Stimulated activated CD4-positive, alpha-beta T cell treated with anti-CD3 and anti-CD28 coated beads, Interleukin-4, amount 100 ng/mL, for 4 hours (primary cell): ENCODE measurements around the gene TMBIM1.

Source experiments
- DNase-seq, 2 experiments: peaks; one replicate each; pipeline ENCODE4 v3.0.0-alpha.2; 2020

Gene TMBIM1, protein sequence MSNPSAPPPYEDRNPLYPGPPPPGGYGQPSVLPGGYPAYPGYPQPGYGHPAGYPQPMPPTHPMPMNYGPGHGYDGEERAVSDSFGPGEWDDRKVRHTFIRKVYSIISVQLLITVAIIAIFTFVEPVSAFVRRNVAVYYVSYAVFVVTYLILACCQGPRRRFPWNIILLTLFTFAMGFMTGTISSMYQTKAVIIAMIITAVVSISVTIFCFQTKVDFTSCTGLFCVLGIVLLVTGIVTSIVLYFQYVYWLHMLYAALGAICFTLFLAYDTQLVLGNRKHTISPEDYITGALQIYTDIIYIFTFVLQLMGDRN

GRCh38 chr2:218292048-218293014 lies at the start of gene TMBIM1:
Gene TMBIM1, minus strand, starts transcription at chr2:218292503. Its CDS starts 10,362 bp downstream, at chr2:218282141.
- DNase-seq, result peak; percentile 72 to 81

GRCh38 chr2:218341381-218341780 lies 49.1 kb upstream of the TMBIM1 start:
- no peak for DNase-seq

DNA sequence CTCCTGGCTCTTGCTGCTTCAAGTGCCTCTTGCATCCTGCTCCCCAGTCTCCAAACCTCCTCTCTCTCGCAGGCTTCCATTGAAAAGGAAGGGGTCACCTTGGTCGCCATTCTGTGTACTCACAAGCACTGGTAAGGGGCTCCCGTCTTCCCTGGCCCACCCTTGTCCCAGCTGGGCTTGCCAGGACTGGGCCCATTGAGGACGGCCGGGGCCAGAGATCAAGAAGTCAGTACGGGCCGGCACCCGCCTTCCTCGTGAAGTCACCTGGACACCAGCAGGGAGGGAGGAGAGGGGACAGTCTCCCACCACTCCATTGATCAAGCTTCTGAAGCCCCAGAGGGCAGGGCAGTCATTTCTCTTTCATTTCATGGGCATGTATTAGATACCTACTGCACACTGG lies 48.4 kb upstream of the TMBIM1 start:
- DNase-seq, result no peak

DNA sequence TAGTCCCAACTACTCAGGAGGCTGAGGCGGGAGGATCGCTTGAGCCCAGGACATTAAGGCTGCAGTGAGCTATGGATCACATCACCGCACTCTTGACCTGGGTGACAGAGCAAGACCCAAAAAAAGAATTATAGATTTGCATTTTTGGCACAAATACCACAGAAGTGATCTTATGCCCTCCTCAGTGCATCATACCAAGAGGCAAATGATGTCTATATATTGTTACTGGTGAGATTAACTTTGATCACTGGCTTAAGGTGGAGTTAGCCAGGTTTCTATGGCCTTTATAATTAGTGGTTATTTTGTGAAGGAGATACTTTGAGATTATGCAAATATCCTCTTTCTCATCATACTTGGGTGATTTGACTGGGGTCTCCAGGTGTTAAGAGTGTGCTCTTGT lies 42.2 kb upstream of the TMBIM1 start:
- no peak for DNase-seq

- no peak for DNase-seq
Observed at GRCh38 chr2:218332920-218333645, 40.8 kb upstream of the TMBIM1 start.

DNA sequence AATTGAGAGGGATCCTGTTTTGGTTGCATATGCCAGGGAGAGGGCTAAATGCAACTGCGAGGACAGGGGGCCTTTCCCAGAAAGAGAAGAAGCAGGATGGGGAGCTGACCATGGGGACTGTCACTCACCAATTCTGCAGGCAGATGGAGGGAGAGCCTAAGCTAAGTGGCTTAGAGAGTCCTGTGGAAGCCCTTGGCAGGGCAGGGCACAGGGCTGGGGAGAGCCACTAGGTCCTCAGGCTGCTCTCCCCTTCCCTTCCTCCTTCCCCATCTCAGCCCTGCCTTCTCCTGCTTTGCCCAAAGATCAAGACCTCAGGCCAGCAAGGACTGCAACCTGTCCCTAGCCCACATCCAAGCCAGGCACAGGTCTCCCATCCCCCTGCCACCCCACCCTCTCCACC lies 40.0 kb upstream of the TMBIM1 start:
- no peak for DNase-seq

DNA sequence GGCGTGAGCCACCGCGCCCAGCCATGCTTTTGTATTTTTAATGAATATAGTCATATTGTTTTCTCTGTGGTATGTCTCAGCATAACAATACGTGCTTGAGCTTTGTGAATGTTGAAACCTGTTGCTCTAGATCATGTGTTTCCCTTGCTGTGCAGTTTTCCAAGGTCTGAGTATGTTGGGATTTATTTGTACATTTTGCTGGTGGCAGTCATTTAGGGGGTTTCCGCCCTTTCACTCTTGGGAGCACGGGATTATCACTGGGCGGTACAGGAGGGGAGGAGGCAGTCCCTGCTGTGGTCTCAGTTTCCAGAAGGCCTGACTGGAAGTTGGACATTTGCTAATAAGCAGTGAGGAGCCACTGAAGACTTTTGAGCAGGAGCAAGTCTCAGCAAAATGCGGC lies 39.4 kb upstream of the TMBIM1 start:
- DNase-seq, result no peak

DNA sequence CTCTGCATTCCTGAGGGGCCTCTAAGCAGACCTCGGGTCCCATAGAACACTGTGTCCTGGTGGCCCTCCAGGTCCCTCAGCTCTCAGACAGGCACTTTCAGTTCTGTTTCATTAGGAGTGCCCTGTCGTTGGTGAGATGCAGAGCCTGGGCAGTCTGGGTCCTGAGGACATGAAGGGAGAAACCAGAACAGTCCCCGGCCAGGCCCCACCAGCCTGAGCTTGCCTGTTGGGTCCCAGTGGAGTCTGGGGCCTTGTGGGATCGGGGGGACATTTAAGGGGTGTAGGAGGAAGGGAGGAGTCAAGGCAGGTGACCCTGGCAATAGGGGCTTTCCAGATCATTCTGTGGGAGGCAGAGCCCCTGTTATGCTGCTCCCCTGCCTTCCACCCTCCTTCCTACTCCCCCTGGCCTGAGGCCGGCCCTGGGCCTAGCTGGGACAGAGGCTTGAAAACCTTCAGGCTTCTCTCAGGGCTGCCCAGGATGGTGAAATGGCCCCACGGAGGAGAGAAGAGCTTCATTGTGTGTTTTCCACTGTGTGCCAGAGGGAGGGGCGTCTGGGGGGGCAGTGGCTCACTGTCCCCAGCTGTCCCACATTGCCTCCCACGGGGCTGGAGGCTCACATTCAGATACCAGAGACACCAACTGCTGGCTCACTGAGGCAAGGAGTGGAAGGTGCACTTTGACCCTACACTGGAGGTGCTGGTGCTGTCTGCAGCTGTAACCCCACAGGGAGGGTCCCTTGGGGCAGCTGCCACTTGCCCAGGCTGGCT lies 37.7 kb upstream of the TMBIM1 start:
- no peak for DNase-seq

- no peak for DNase-seq
Observed at GRCh38 chr2:218329027-218329825, 36.9 kb upstream of the TMBIM1 start.

- no peak for DNase-seq
Observed at GRCh38 chr2:218328294-218328693, 36.0 kb upstream of the TMBIM1 start.

DNA sequence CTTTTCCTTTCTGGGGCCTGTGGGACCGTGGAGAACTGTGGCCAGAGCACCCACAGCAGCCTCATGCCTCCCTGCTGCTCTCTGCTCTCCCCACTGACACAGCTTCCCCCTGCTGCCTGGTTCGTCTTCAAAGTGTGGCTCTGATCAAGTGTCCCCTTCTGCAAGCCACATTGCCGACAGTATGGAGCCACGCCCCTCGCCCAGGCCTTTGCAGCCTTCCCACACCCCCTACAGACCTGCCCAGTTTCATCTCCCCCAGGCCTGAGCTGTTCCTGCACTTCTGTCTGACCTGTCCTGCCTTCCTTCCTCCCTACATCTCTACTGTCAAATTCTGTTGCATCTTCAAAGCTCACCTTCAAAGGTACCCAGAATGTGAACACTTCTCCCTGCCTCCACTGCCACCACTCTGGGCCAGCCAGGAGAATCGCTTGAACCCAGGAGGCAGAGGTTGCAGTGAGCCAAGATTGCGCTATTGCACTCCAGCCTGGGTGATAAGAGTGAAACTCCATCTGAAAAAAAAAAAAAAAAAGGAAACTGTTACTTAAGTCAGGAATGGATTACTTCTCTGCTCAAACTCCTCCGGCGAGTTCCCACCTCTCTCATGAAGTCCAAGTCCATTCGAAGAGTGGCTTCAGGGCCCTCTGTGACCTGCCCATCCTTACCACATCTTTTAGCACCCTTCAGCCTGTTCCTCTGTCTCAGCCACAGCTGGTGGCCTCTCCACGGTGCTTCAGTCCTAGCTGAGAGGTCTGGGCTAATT lies 35.3 kb upstream of the TMBIM1 start:
- no peak for DNase-seq

DNA sequence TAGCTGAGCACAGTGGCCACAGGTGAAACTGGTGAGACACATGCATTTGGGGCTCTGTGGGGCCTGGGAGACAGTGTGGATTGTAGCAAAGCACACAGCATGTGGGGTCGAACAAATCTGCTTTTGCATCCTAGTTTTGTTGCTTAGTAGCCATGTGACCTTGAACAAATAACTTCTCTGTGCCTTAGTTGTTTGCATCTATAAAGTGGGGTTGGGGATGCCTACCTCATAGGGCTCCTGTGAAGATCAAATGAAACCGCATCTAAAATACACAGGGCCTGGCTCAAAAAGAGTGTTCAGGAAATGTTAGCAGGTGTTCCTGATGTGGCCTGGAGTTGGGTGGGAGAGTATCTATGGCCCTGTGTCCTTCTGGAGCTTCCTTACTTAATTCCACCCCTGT lies 34.0 kb upstream of the TMBIM1 start:
- no peak for DNase-seq

GRCh38 chr2:218325566-218326160 lies 33.4 kb upstream of the TMBIM1 start:
- DNase-seq, result no peak

GRCh38 chr2:218323526-218324472 lies 31.5 kb upstream of the TMBIM1 start:
- DNase-seq, result no peak

GRCh38 chr2:218322768-218323525 lies 30.6 kb upstream of the TMBIM1 start:
- DNase-seq, result peak; percentile 33 to 51

DNA sequence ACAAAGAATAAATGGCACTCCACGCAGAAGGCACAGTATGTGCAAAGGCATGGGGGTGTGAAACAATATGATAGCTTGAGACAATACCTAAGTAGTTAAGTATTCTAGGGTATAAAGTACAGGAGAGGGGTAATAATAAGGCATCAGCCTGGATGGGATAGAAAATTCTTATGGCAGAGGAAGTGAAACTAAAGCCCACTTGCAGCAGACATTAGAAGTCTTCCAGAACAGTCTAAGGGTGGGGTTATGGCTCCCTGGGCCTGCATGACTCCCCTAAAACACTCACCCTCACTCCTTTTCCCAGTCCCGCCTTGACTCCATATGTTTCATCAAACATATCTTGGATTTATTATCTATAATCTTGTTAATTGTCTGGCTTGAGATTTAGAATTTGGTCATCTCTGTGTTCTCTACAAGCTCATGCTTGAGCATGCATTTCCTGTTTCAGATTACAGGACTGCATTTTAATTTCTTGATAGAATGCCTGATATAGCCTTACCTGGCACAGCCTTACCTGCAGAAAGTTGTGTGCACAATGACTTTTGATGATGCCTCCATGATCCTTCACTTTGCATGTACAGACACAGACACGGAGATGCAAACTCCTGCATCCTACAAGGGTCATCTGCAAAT lies 28.5 kb upstream of the TMBIM1 start:
- DNase-seq, result no peak

- no peak for DNase-seq
Observed at GRCh38 chr2:218319813-218320365, 27.6 kb upstream of the TMBIM1 start.

DNA sequence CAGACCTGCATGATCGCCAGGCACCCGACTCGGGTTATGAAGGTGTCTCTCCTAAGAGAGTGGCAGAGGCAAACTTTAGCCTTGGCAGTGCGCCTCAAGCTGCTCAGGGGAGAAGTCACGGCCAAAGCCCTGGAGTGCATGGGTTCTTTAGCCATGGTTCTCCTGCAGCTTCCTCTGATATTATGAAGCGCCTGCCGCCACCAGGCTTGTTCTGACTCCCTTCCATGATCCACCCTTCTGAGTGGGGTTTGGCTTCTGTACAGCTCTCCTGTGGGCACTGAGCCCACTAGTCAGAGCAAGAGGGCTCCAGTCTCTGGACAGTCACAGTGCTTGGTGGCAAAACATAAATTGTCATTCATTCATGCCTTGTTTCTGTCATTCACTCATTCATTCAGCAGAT lies 25.9 kb upstream of the TMBIM1 start:
- DNase-seq, result no peak
